PC-9 (cell line): Measurements from ENCODE around the gene MDP1.

Source experiments
- EZH2 ChIP-seq: fragments of 200-600 bp; sonication (generic); IDR thresholded peaks from 2 replicates; pipeline ENCODE4 v1.8.0; 2017; ENCODE audit warnings: antibody characterized with exemption, low read depth
- TF ChIP-seq, protein P1 (sequence below): fragments of 200-600 bp; sonication (generic); conservative IDR thresholded peaks from 2 replicates; pipeline ENCODE4 v1.6.1; 2017; ENCODE audit warnings: mixed run types, antibody characterized with exemption, mild to moderate bottlenecking, moderate library complexity

DNA sequence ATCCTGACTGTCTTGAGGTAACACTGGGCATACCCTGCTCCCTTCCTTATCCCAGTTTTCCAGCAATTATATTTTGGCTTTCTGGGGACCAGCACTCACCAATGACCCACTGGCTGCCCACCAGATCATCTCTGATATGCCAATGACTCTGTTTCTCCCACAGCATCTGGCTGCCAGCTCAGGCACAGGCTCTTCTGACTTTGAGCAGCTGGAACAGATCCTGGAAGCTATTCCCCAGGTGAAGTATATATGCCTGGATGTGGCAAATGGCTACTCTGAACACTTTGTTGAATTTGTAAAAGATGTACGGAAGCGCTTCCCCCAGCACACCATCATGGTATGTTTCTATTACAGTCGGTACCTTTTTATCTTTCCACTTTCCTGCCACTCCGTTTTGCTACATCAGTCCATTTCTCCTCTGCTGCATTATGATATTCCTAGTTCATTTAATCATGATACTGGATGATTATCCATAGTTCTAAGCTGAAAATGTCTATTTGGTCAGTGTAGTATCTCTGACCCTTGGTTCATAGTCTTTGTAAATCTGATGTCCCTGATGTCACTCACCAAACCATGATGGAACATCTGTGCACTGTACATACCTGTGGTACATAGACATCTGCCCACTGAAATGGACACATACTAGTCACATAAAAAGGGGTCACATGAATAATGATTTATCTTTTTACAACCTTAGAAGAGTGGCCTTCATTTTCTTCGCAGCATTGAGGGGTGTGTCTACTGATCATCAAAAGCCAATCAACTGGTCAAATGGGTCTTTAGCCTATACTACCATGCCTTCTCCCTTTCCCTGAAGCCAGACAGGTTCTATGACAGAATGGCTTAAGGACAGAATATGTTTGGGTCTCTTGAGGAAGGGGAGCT, 20.2 kb upstream of the MDP1 start:
- TF ChIP-seq, protein P1, sequence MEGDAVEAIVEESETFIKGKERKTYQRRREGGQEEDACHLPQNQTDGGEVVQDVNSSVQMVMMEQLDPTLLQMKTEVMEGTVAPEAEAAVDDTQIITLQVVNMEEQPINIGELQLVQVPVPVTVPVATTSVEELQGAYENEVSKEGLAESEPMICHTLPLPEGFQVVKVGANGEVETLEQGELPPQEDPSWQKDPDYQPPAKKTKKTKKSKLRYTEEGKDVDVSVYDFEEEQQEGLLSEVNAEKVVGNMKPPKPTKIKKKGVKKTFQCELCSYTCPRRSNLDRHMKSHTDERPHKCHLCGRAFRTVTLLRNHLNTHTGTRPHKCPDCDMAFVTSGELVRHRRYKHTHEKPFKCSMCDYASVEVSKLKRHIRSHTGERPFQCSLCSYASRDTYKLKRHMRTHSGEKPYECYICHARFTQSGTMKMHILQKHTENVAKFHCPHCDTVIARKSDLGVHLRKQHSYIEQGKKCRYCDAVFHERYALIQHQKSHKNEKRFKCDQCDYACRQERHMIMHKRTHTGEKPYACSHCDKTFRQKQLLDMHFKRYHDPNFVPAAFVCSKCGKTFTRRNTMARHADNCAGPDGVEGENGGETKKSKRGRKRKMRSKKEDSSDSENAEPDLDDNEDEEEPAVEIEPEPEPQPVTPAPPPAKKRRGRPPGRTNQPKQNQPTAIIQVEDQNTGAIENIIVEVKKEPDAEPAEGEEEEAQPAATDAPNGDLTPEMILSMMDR, result no peak
- TF ChIP-seq EZH2, result no peak
